GM23338 (cell line): Measurements from ENCODE around the gene CD80. TPM values are rescaled to one million over a fixed set of nuclear protein-coding genes. Genes with fewer than 3 reads are reported as not detected.
A peak's percentile ranks its signal among the peaks of the same experiment; 100 is the strongest.

Experiments
- ATAC-seq: fragments of 200-7000 bp; cut with Tn5 transposase; 3 replicates; pipeline ENCODE4 v1.9.1; 2020
- DNase-seq: peaks from one replicate; pipeline ENCODE4 v3.0.0-alpha.2; 2015; ENCODE audit warnings: low spot score
- H2AFZ ChIP-seq: fragments of 200-600 bp; sonication (generic); 2 replicates; pipeline ENCODE4 v1.8.0; 2016; ENCODE audit warnings: antibody characterized with exemption, mild to moderate bottlenecking, moderate library complexity
- H3F3A ChIP-seq: fragments of 200-600 bp; sonication (generic); replicated peaks from 2 replicates; pipeline ENCODE4 v1.8.0; 2017; ENCODE audit warnings: antibody characterized with exemption, mixed run types, low read depth
- H3K27ac ChIP-seq: fragments of 200-600 bp; sonication (generic); 2 replicates; pipeline ENCODE4 v1.6.1; 2016; ENCODE audit warnings: low read depth
- H3K27me3 ChIP-seq: fragments of 200-600 bp; sonication (generic); 2 replicates; pipeline ENCODE4 v1.8.0; 2016; ENCODE audit warnings: mild to moderate bottlenecking, mixed run types, moderate library complexity; ENCODE audit not compliant: insufficient read depth
- H3K36me3 ChIP-seq: fragments of 200-600 bp; sonication (generic); 2 replicates; pipeline ENCODE4 v1.8.0; 2016; ENCODE audit warnings: mild to moderate bottlenecking; ENCODE audit not compliant: insufficient read depth
- H3K4me1 ChIP-seq: fragments of 200-600 bp; sonication (generic); 2 replicates; pipeline ENCODE4 v1.8.0; 2016; ENCODE audit warnings: mild to moderate bottlenecking, moderate library complexity; ENCODE audit not compliant: insufficient read depth
- H3K4me2 ChIP-seq: fragments of 200-600 bp; sonication (generic); 2 replicates; pipeline ENCODE4 v1.7.1; 2017; ENCODE audit warnings: mixed run types
- H3K4me3 ChIP-seq: fragments of 200-600 bp; sonication (generic); 2 replicates; pipeline ENCODE4 v1.6.1; 2016; ENCODE audit warnings: mixed run types
- H3K79me2 ChIP-seq: fragments of 200-600 bp; sonication (generic); replicated peaks from 2 replicates; pipeline ENCODE4 v1.8.0; 2017; ENCODE audit warnings: mild to moderate bottlenecking; ENCODE audit not compliant: insufficient read depth
- H3K9me2 ChIP-seq: fragments of 200-600 bp; sonication (generic); 2 replicates; pipeline ENCODE4 v1.8.0; 2017; ENCODE audit not compliant: insufficient read depth
- H4K20me1 ChIP-seq: fragments of 200-600 bp; sonication (generic); replicated peaks from 2 replicates; pipeline ENCODE4 v1.8.0; 2017; ENCODE audit warnings: mild to moderate bottlenecking; ENCODE audit not compliant: insufficient read depth
- H3K27ac Mint-ChIP-seq: 2 replicates; pipeline ENCODE4 v1.8.0; 2020; ENCODE audit warnings: inconsistent platforms, mild to moderate bottlenecking, moderate library complexity, mixed read lengths
- H3K27me3 Mint-ChIP-seq: 3 replicates; pipeline ENCODE4 v1.8.0; 2022; ENCODE audit warnings: low read depth, mild to moderate bottlenecking, moderate library complexity, mixed read lengths, inconsistent platforms; ENCODE audit not compliant: insufficient read depth, poor library complexity
- H3K36me3 Mint-ChIP-seq: 3 replicates; pipeline ENCODE4 v1.8.0; 2021; ENCODE audit warnings: low read depth, mild to moderate bottlenecking, inconsistent platforms, moderate library complexity, mixed read lengths
- H3K4me1 Mint-ChIP-seq: 3 replicates; pipeline ENCODE4 v1.8.0; 2020; ENCODE audit warnings: mild to moderate bottlenecking, inconsistent platforms, mixed read lengths
- H3K4me3 Mint-ChIP-seq: 3 replicates; pipeline ENCODE4 v1.8.0; 2021; ENCODE audit warnings: moderate library complexity, mild to moderate bottlenecking, inconsistent platforms, mixed read lengths
- H3K9me3 Mint-ChIP-seq: 3 replicates; pipeline ENCODE4 v1.8.0; 2020; ENCODE audit warnings: moderate library complexity, mild to moderate bottlenecking, inconsistent platforms, mixed read lengths
- CREB1 ChIP-seq: fragments of 250-450 bp; sonication (Bioruptor Pico); IDR thresholded peaks from 2 replicates; pipeline ENCODE4 v1.5.0; 2020; ENCODE audit warnings: low read depth, mild to moderate bottlenecking, moderate library complexity
- ETS1 ChIP-seq: IDR thresholded peaks from 2 replicates; pipeline ENCODE4 v1.6.1; 2016; ENCODE audit warnings: antibody characterized with exemption
- EZH2 ChIP-seq: fragments of 200-600 bp; sonication (generic); IDR thresholded peaks from one replicate; pipeline ENCODE4 v1.8.0; 2017; ENCODE audit warnings: antibody characterized with exemption, mild to moderate bottlenecking, low read depth; ENCODE audit not compliant: unreplicated experiment
- EZH2phosphoT487 ChIP-seq: fragments of 200-600 bp; sonication (generic); IDR thresholded peaks from one replicate; pipeline ENCODE4 v1.8.1; 2018; ENCODE audit warnings: antibody characterized with exemption; ENCODE audit not compliant: unreplicated experiment
- JUNB ChIP-seq: IDR thresholded peaks from one replicate; pipeline ENCODE4 v1.6.1; 2016; ENCODE audit warnings: antibody characterized with exemption; ENCODE audit not compliant: unreplicated experiment
- NANOG ChIP-seq: IDR thresholded peaks from 2 replicates; pipeline ENCODE4 v1.6.1; 2016; ENCODE audit warnings: antibody characterized with exemption, borderline replicate concordance
- POLR2AphosphoS5 ChIP-seq: IDR thresholded peaks from 2 replicates; pipeline ENCODE4 v1.6.1; 2016; ENCODE audit warnings: antibody characterized with exemption, low read depth
- STAT1 ChIP-seq: IDR thresholded peaks from one replicate; pipeline ENCODE4 v1.6.1; 2016; ENCODE audit warnings: antibody characterized with exemption; ENCODE audit not compliant: unreplicated experiment
- ZNF114 ChIP-seq: fragments of 250-450 bp; sonication (Bioruptor Pico); IDR thresholded peaks from 2 replicates; pipeline ENCODE4 v1.5.0; 2020; ENCODE audit warnings: mild to moderate bottlenecking, moderate library complexity
- ZNF331 ChIP-seq: fragments of 250-450 bp; sonication (Bioruptor Pico); IDR thresholded peaks from 2 replicates; pipeline ENCODE4 v1.5.0; 2020; ENCODE audit warnings: low read depth, mild to moderate bottlenecking, moderate library complexity
- polyA plus RNA-seq: library from polyadenylated mRNA; unstranded; fragments of >200 nt; fragmentation: Nextera tagmentation; extraction: Ambion mirVana; gene quantifications from 2 replicates; pipeline ENCODE4 v1.2.1, GENCODE V29; 2016
- total RNA-seq: library from RNA; depleted of rRNA; stranded (reverse); fragments of >200 nt; shearing (Covaris generic); gene quantifications from 2 replicates; pipeline ENCODE4 v1.2.3, GENCODE V29; 2014
- TF ChIP-seq, protein P1 (sequence below), 2 experiments: fragments of 200-600 bp in 1 of 2; sonication (generic) in 1 of 2; conservative IDR thresholded peaks; 2 replicates each; pipeline versions ENCODE4 v1.5.1 to v1.6.1; 2016 to 2017; ENCODE audit warnings: antibody characterized with exemption in 2 of 2, low read depth in 2 of 2, mild to moderate bottlenecking in 2 of 2, moderate library complexity in 1 of 2
- TF ChIP-seq, protein P2 (sequence below): fragments of 250-450 bp; sonication (Bioruptor Pico); IDR thresholded peaks from 2 replicates; pipeline ENCODE4 v1.5.0; 2020; ENCODE audit warnings: mild to moderate bottlenecking, moderate library complexity
- TF ChIP-seq, protein P3 (sequence below): IDR thresholded peaks from one replicate; pipeline ENCODE4 v1.6.1; 2018; ENCODE audit warnings: antibody characterized with exemption; ENCODE audit not compliant: unreplicated experiment

The CD80 gene
- total and polyA plus RNA-seq, 2 experiments from 2014 or later = not detected

GRCh38 chr3:119500265-119500664 is 59.1 kb downstream of the CD80 start:
- H3K79me2 ChIP-seq = peaks cover 34% of the 10 kb centered on the region
- H3K27me3 ChIP-seq = no peaks in the 10 kb centered on the region
- peak overlapping the region; percentile 60; the same call in 1 of the 2 replicates for H3K27ac ChIP-seq
- peaks cover 14% of the 10 kb centered on the region for H3K4me1 ChIP-seq
- H3K27me3 Mint-ChIP-seq = no peaks in the 10 kb centered on the region
- TF ChIP-seq ZNF114 (CRISPR knock-in tag) = no peak
- no peak for TF ChIP-seq ETS1
- TF ChIP-seq EZH2phosphoT487 = no peak
- TF ChIP-seq CREB1 = no peak
- TF ChIP-seq, protein P1, sequence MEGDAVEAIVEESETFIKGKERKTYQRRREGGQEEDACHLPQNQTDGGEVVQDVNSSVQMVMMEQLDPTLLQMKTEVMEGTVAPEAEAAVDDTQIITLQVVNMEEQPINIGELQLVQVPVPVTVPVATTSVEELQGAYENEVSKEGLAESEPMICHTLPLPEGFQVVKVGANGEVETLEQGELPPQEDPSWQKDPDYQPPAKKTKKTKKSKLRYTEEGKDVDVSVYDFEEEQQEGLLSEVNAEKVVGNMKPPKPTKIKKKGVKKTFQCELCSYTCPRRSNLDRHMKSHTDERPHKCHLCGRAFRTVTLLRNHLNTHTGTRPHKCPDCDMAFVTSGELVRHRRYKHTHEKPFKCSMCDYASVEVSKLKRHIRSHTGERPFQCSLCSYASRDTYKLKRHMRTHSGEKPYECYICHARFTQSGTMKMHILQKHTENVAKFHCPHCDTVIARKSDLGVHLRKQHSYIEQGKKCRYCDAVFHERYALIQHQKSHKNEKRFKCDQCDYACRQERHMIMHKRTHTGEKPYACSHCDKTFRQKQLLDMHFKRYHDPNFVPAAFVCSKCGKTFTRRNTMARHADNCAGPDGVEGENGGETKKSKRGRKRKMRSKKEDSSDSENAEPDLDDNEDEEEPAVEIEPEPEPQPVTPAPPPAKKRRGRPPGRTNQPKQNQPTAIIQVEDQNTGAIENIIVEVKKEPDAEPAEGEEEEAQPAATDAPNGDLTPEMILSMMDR (conservative IDR thresholded peaks at IDR 0.05; ENCODE audit: low read depth in 2 of 2) = no peak
- no peak for TF ChIP-seq ZNF331 (CRISPR knock-in tag)
- TF ChIP-seq EZH2 = no peak
- TF ChIP-seq STAT1 = no peak
- TF ChIP-seq, protein P2, sequence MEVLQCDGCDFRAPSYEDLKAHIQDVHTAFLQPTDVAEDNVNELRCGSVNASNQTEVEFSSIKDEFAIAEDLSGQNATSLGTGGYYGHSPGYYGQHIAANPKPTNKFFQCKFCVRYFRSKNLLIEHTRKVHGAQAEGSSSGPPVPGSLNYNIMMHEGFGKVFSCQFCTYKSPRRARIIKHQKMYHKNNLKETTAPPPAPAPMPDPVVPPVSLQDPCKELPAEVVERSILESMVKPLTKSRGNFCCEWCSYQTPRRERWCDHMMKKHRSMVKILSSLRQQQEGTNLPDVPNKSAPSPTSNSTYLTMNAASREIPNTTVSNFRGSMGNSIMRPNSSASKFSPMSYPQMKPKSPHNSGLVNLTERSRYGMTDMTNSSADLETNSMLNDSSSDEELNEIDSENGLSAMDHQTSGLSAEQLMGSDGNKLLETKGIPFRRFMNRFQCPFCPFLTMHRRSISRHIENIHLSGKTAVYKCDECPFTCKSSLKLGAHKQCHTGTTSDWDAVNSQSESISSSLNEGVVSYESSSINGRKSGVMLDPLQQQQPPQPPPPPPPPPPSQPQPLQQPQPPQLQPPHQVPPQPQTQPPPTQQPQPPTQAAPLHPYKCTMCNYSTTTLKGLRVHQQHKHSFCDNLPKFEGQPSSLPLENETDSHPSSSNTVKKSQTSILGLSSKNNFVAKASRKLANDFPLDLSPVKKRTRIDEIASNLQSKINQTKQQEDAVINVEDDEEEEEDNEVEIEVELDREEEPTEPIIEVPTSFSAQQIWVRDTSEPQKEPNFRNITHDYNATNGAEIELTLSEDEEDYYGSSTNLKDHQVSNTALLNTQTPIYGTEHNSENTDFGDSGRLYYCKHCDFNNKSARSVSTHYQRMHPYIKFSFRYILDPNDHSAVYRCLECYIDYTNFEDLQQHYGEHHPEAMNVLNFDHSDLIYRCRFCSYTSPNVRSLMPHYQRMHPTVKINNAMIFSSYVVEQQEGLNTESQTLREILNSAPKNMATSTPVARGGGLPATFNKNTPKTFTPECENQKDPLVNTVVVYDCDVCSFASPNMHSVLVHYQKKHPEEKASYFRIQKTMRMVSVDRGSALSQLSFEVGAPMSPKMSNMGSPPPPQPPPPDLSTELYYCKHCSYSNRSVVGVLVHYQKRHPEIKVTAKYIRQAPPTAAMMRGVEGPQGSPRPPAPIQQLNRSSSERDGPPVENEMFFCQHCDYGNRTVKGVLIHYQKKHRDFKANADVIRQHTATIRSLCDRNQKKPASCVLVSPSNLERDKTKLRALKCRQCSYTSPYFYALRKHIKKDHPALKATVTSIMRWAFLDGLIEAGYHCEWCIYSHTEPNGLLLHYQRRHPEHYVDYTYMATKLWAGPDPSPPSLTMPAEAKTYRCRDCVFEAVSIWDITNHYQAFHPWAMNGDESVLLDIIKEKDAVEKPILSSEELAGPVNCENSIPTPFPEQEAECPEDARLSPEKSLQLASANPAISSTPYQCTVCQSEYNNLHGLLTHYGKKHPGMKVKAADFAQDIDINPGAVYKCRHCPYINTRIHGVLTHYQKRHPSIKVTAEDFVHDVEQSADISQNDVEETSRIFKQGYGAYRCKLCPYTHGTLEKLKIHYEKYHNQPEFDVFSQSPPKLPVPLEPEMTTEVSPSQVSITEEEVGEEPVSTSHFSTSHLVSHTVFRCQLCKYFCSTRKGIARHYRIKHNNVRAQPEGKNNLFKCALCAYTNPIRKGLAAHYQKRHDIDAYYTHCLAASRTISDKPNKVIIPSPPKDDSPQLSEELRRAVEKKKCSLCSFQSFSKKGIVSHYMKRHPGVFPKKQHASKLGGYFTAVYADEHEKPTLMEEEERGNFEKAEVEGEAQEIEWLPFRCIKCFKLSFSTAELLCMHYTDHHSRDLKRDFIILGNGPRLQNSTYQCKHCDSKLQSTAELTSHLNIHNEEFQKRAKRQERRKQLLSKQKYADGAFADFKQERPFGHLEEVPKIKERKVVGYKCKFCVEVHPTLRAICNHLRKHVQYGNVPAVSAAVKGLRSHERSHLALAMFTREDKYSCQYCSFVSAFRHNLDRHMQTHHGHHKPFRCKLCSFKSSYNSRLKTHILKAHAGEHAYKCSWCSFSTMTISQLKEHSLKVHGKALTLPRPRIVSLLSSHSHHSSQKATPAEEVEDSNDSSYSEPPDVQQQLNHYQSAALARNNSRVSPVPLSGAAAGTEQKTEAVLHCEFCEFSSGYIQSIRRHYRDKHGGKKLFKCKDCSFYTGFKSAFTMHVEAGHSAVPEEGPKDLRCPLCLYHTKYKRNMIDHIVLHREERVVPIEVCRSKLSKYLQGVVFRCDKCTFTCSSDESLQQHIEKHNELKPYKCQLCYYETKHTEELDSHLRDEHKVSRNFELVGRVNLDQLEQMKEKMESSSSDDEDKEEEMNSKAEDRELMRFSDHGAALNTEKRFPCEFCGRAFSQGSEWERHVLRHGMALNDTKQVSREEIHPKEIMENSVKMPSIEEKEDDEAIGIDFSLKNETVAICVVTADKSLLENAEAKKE (CRISPR knock-in tag) = no peak
- TF ChIP-seq POLR2AphosphoS5 = no peak
- TF ChIP-seq NANOG = no peak
- TF ChIP-seq, protein P3, sequence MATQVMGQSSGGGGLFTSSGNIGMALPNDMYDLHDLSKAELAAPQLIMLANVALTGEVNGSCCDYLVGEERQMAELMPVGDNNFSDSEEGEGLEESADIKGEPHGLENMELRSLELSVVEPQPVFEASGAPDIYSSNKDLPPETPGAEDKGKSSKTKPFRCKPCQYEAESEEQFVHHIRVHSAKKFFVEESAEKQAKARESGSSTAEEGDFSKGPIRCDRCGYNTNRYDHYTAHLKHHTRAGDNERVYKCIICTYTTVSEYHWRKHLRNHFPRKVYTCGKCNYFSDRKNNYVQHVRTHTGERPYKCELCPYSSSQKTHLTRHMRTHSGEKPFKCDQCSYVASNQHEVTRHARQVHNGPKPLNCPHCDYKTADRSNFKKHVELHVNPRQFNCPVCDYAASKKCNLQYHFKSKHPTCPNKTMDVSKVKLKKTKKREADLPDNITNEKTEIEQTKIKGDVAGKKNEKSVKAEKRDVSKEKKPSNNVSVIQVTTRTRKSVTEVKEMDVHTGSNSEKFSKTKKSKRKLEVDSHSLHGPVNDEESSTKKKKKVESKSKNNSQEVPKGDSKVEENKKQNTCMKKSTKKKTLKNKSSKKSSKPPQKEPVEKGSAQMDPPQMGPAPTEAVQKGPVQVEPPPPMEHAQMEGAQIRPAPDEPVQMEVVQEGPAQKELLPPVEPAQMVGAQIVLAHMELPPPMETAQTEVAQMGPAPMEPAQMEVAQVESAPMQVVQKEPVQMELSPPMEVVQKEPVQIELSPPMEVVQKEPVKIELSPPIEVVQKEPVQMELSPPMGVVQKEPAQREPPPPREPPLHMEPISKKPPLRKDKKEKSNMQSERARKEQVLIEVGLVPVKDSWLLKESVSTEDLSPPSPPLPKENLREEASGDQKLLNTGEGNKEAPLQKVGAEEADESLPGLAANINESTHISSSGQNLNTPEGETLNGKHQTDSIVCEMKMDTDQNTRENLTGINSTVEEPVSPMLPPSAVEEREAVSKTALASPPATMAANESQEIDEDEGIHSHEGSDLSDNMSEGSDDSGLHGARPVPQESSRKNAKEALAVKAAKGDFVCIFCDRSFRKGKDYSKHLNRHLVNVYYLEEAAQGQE = no peak
- no peak for TF ChIP-seq JUNB
- H3K9me2 ChIP-seq = no peaks in the 10 kb centered on the region
- H2AFZ ChIP-seq = no peak overlapping the region
- H3K4me1 Mint-ChIP-seq = peaks cover 10% of the 10 kb centered on the region
- peaks cover 20% of the 10 kb centered on the region; the same call in 1 of the 2 replicates for H3K36me3 ChIP-seq
- ATAC-seq (no peak), DNase-seq (no peak)
- H4K20me1 ChIP-seq = 0 out of 2 replicates have a peak, but pooled peaks cover 4% of the 10 kb centered on the region
- peaks cover 31% of the 10 kb centered on the region for H3K36me3 Mint-ChIP-seq
- no peak overlapping the region for H3K27ac Mint-ChIP-seq
- H3K4me2 ChIP-seq = peak overlapping the region; percentile 84
- H3F3A ChIP-seq = 0 out of 2 replicates have a peak, but pooled peaks cover 5% of the 10 kb centered on the region
- H3K4me3 Mint-ChIP-seq = peak overlapping the region; percentile 99
- peak overlapping the region; percentile 94 for H3K4me3 ChIP-seq
- no peaks in the 10 kb centered on the region; the same call in 2 of the 3 replicates for H3K9me3 Mint-ChIP-seq
